ENCODE data around the gene POP7.
"Not testable (repeated sequence)": the region's sequence is repeated elsewhere in the genome, so short reads cannot be mapped to it uniquely, and the experiment has no call there.

Gene POP7

GRCh38 chr7:100699018-100699417 is 6.9 kb upstream of the POP7 start:
- H3K9ac ChIP-seq (ENCODE audit: low read depth, low read length), result no peak overlapping the region
- no peak overlapping the region for H3K27ac ChIP-seq (ENCODE audit: low read depth, low read length)
- no peak overlapping the region for H3K4me3 ChIP-seq (ENCODE audit: low read depth, low read length)
- no peaks in the 10 kb centered on the region for H3K27me3 ChIP-seq (ENCODE audit: control insufficient read depth, insufficient read depth, low read length)
- H3K36me3 ChIP-seq (ENCODE audit: control insufficient read depth, insufficient read depth, low read length), result no peaks in the 10 kb centered on the region
- H3K4me1 ChIP-seq (ENCODE audit: control insufficient read depth, insufficient read depth, low read length), result peaks cover 4% of the 10 kb centered on the region; the same call in 1 of the 2 replicates
- H3K9me3 ChIP-seq (ENCODE audit: control insufficient read depth, insufficient read depth, low read length), result no peaks in the 10 kb centered on the region

- H3K27me3 ChIP-seq (ENCODE audit: control insufficient read depth, insufficient read depth, low read length); H3K9ac ChIP-seq (ENCODE audit: low read depth, low read length); H3K4me1 ChIP-seq (ENCODE audit: control insufficient read depth, insufficient read depth, low read length); H3K4me3 ChIP-seq (ENCODE audit: low read depth, low read length); H3K36me3 ChIP-seq (ENCODE audit: control insufficient read depth, insufficient read depth, low read length); H3K9me3 ChIP-seq (ENCODE audit: control insufficient read depth, insufficient read depth, low read length); H3K27ac ChIP-seq (ENCODE audit: low read depth, low read length): not testable (repeated sequence)
Observed at GRCh38 chr7:100701089-100701488, 4.8 kb upstream of the POP7 start.

- peak overlapping the region; percentile 78 for H3K4me3 ChIP-seq (ENCODE audit: low read depth, low read length)
- no peaks in the 10 kb centered on the region for H3K9me3 ChIP-seq (ENCODE audit: control insufficient read depth, insufficient read depth, low read length)
- peak overlapping the region; percentile 93 for H3K27ac ChIP-seq (ENCODE audit: low read depth, low read length)
- H3K9ac ChIP-seq (ENCODE audit: low read depth, low read length), result peak overlapping the region; percentile 76
- H3K27me3 ChIP-seq (ENCODE audit: control insufficient read depth, insufficient read depth, low read length), result no peaks in the 10 kb centered on the region
- peaks cover 5% of the 10 kb centered on the region; the same call in 1 of the 2 replicates for H3K4me1 ChIP-seq (ENCODE audit: control insufficient read depth, insufficient read depth, low read length)
- peaks cover 21% of the 10 kb centered on the region for H3K36me3 ChIP-seq (ENCODE audit: control insufficient read depth, insufficient read depth, low read length)
Observed at GRCh38 chr7:100705320-100705752, 585 bp upstream of the POP7 start.

GRCh38 chr7:100706672-100707311 is 871 bp downstream of the POP7 start:
- Histone ChIP-seq H3K27ac (ENCODE audit: low read depth, low read length) (peak overlapping the region; percentile 93), H3K36me3 (ENCODE audit: control insufficient read depth, insufficient read depth, low read length) (peaks cover 21% of the 10 kb centered on the region), H3K27me3 (ENCODE audit: control insufficient read depth, insufficient read depth, low read length) (no peaks in the 10 kb centered on the region), H3K4me1 (ENCODE audit: control insufficient read depth, insufficient read depth, low read length) (peaks cover 5% of the 10 kb centered on the region; the same call in 1 of the 2 replicates), H3K9ac (ENCODE audit: low read depth, low read length) (peak overlapping the region; percentile 76), H3K9me3 (ENCODE audit: control insufficient read depth, insufficient read depth, low read length) (no peaks in the 10 kb centered on the region), H3K4me3 (ENCODE audit: low read depth, low read length) (peak overlapping the region; percentile 78)

- Histone ChIP-seq H3K4me3 (ENCODE audit: low read depth, low read length) (no peak overlapping the region), H3K4me1 (ENCODE audit: control insufficient read depth, insufficient read depth, low read length) (peaks cover 5% of the 10 kb centered on the region; the same call in 1 of the 2 replicates), H3K27me3 (ENCODE audit: control insufficient read depth, insufficient read depth, low read length) (no peaks in the 10 kb centered on the region), H3K9me3 (ENCODE audit: control insufficient read depth, insufficient read depth, low read length) (no peaks in the 10 kb centered on the region), H3K27ac (ENCODE audit: low read depth, low read length) (no peak overlapping the region), H3K36me3 (ENCODE audit: control insufficient read depth, insufficient read depth, low read length) (peaks cover 21% of the 10 kb centered on the region), H3K9ac (ENCODE audit: low read depth, low read length) (no peak overlapping the region)
Observed at GRCh38 chr7:100708395-100708794, 2.5 kb downstream of the POP7 start.

GRCh38 chr7:100710452-100710851 is 4.5 kb downstream of the POP7 start:
- H3K36me3 ChIP-seq (ENCODE audit: control insufficient read depth, insufficient read depth, low read length), result peaks cover 21% of the 10 kb centered on the region
- no peaks in the 10 kb centered on the region for H3K27me3 ChIP-seq (ENCODE audit: control insufficient read depth, insufficient read depth, low read length)
- no peak overlapping the region for H3K9ac ChIP-seq (ENCODE audit: low read depth, low read length)
- H3K4me1 ChIP-seq (ENCODE audit: control insufficient read depth, insufficient read depth, low read length), result peaks cover 5% of the 10 kb centered on the region; the same call in 1 of the 2 replicates
- no peak overlapping the region for H3K27ac ChIP-seq (ENCODE audit: low read depth, low read length)
- H3K9me3 ChIP-seq (ENCODE audit: control insufficient read depth, insufficient read depth, low read length), result no peaks in the 10 kb centered on the region
- no peak overlapping the region for H3K4me3 ChIP-seq (ENCODE audit: low read depth, low read length)

- Histone ChIP-seq H3K4me1 (ENCODE audit: control insufficient read depth, insufficient read depth, low read length) (peaks cover 5% of the 10 kb centered on the region; the same call in 1 of the 2 replicates), H3K9ac (ENCODE audit: low read depth, low read length) (no peak overlapping the region), H3K36me3 (ENCODE audit: control insufficient read depth, insufficient read depth, low read length) (peaks cover 21% of the 10 kb centered on the region), H3K27me3 (ENCODE audit: control insufficient read depth, insufficient read depth, low read length) (no peaks in the 10 kb centered on the region), H3K4me3 (ENCODE audit: low read depth, low read length) (no peak overlapping the region), H3K27ac (ENCODE audit: low read depth, low read length) (no peak overlapping the region), H3K9me3 (ENCODE audit: control insufficient read depth, insufficient read depth, low read length) (no peaks in the 10 kb centered on the region)
Observed at GRCh38 chr7:100711369-100711768, 5.4 kb downstream of the POP7 start.

GRCh38 chr7:100714725-100715124 is 8.8 kb downstream of the POP7 start:
- peaks cover 4% of the 10 kb centered on the region for H3K27me3 ChIP-seq (ENCODE audit: control insufficient read depth, insufficient read depth, low read length)
- H3K9ac ChIP-seq (ENCODE audit: low read depth, low read length), result no peak overlapping the region
- no peaks in the 10 kb centered on the region for H3K36me3 ChIP-seq (ENCODE audit: control insufficient read depth, insufficient read depth, low read length)
- H3K27ac ChIP-seq (ENCODE audit: low read depth, low read length), result no peak overlapping the region
- no peaks in the 10 kb centered on the region for H3K4me1 ChIP-seq (ENCODE audit: control insufficient read depth, insufficient read depth, low read length)
- H3K9me3 ChIP-seq (ENCODE audit: control insufficient read depth, insufficient read depth, low read length), result no peaks in the 10 kb centered on the region
- H3K4me3 ChIP-seq (ENCODE audit: low read depth, low read length), result no peak overlapping the region

- peaks cover 28% of the 10 kb centered on the region for H3K27me3 ChIP-seq (ENCODE audit: control insufficient read depth, insufficient read depth, low read length)
- not testable (repeated sequence) for H3K9me3 ChIP-seq (ENCODE audit: control insufficient read depth, insufficient read depth, low read length); H3K4me1 ChIP-seq (ENCODE audit: control insufficient read depth, insufficient read depth, low read length); H3K9ac ChIP-seq (ENCODE audit: low read depth, low read length); H3K27ac ChIP-seq (ENCODE audit: low read depth, low read length); H3K4me3 ChIP-seq (ENCODE audit: low read depth, low read length); H3K36me3 ChIP-seq (ENCODE audit: control insufficient read depth, insufficient read depth, low read length)
Observed at GRCh38 chr7:100717073-100717472, 11.2 kb downstream of the POP7 start.

- H3K27me3 ChIP-seq (ENCODE audit: control insufficient read depth, insufficient read depth, low read length), result peaks cover 35% of the 10 kb centered on the region
- H3K36me3 ChIP-seq (ENCODE audit: control insufficient read depth, insufficient read depth, low read length), result no peaks in the 10 kb centered on the region
- no peak overlapping the region for H3K27ac ChIP-seq (ENCODE audit: low read depth, low read length)
- no peak overlapping the region for H3K9ac ChIP-seq (ENCODE audit: low read depth, low read length)
- H3K4me3 ChIP-seq (ENCODE audit: low read depth, low read length), result peak overlapping the region; percentile 59
- H3K9me3 ChIP-seq (ENCODE audit: control insufficient read depth, insufficient read depth, low read length), result no peaks in the 10 kb centered on the region
- no peaks in the 10 kb centered on the region for H3K4me1 ChIP-seq (ENCODE audit: control insufficient read depth, insufficient read depth, low read length)
Observed at GRCh38 chr7:100719523-100720278, 13.8 kb downstream of the POP7 start.

- H3K4me3 ChIP-seq (ENCODE audit: low read depth, low read length), result peak within 1 kb of the TSS; percentile 59
- no peak within 1 kb of the TSS for H3K27ac ChIP-seq (ENCODE audit: low read depth, low read length)
- H3K27me3 ChIP-seq (ENCODE audit: control insufficient read depth, insufficient read depth, low read length), result peaks cover 35% of the 10 kb centered on the region
- H3K36me3 ChIP-seq (ENCODE audit: control insufficient read depth, insufficient read depth, low read length), result no peaks in the 10 kb centered on the region
- H3K9me3 ChIP-seq (ENCODE audit: control insufficient read depth, insufficient read depth, low read length), result no peaks in the 10 kb centered on the region
- H3K9ac ChIP-seq (ENCODE audit: low read depth, low read length), result no peak within 1 kb of the TSS
- H3K4me1 ChIP-seq (ENCODE audit: control insufficient read depth, insufficient read depth, low read length), result no peaks in the 10 kb centered on the region
Observed at GRCh38 chr7:100720279-100720670, 14.4 kb downstream of the POP7 start, which contains the start of gene EPO. TSS of gene EPO (plus strand) at chr7:100720468. CDS start at chr7:100720981, 513 bp downstream.
